ENCODE data around the gene CD2. TPM values are rescaled to one million over a fixed set of nuclear protein-coding genes. Genes with fewer than 3 reads are reported as not detected.
A peak's percentile ranks its signal among the peaks of the same experiment; 100 is the strongest.

The CD2 gene
- total RNA-seq, 1 donor from 2014 or later, result 8.3 TPM

- no peaks in the 10 kb centered on the region for H3K36me3 ChIP-seq
- H3K27me3 ChIP-seq, result no peaks in the 10 kb centered on the region
- no peaks in the 10 kb centered on the region for H3K4me1 ChIP-seq
- TF ChIP-seq POLR2AphosphoS5 (IDR thresholded peaks at IDR 0.05; ENCODE audit: insufficient read depth in 1 of 2, low read depth in 1 of 2) (no peak), POLR2A (IDR thresholded peaks at IDR 0.05) (no peak)
- TF ChIP-seq, protein P1, sequence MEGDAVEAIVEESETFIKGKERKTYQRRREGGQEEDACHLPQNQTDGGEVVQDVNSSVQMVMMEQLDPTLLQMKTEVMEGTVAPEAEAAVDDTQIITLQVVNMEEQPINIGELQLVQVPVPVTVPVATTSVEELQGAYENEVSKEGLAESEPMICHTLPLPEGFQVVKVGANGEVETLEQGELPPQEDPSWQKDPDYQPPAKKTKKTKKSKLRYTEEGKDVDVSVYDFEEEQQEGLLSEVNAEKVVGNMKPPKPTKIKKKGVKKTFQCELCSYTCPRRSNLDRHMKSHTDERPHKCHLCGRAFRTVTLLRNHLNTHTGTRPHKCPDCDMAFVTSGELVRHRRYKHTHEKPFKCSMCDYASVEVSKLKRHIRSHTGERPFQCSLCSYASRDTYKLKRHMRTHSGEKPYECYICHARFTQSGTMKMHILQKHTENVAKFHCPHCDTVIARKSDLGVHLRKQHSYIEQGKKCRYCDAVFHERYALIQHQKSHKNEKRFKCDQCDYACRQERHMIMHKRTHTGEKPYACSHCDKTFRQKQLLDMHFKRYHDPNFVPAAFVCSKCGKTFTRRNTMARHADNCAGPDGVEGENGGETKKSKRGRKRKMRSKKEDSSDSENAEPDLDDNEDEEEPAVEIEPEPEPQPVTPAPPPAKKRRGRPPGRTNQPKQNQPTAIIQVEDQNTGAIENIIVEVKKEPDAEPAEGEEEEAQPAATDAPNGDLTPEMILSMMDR (IDR thresholded peaks at IDR 0.05), result no peak
- H3K4me3 ChIP-seq, result no peak overlapping the region
- H3K27ac ChIP-seq, result peak overlapping the region; percentile 16
- intact Hi-C loops (cut with DNase I), result no loop called here
- no peaks in the 10 kb centered on the region for H3K9me3 ChIP-seq
- DNase-seq (ENCODE audit: extremely low spot score in 2 of 2), result no peak
Observed at GRCh38 chr1:116737855-116738321, 16.3 kb upstream of the CD2 start.

DNA sequence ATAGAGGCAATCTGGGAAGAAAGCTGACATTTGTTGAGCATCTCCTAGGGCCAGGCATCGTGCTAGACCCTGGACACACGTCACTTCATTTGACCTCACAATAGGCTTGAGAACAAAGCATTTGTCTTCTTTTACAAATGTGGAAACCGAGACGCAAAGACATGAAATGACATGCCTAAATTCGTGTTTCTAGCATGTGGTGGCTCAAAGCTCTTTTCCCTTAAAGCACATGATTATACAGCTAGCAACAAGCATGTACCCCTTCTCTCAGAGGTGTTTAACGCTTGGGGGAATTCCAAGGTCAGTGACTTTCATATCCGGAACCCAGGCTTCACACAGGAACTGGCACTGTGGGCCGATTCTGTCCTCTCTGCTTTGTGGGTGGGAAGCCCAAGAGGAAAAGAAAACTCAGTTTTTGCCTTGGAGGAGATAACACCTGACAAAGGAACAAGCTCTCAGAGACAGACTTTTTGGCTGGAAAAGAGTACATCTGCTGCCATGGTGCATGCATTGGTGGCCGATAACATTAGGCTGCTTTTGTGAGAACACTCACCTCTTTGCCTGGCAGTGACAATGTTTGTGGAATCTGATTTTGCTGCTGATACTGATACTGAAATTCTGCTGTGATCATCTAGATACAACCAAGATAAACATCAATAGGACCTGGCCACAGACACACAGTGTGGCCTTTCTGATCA, 15.4 kb upstream of the CD2 start:
- H3K4me3 ChIP-seq, result no peak overlapping the region
- H3K36me3 ChIP-seq, result no peaks in the 10 kb centered on the region
- peak overlapping the region; percentile 16 for H3K27ac ChIP-seq
- H3K9me3 ChIP-seq, result peaks cover under 1% of the 10 kb centered on the region
- no peaks in the 10 kb centered on the region for H3K4me1 ChIP-seq
- TF ChIP-seq, protein P1 (IDR thresholded peaks at IDR 0.05), result no peak
- TF ChIP-seq POLR2A (IDR thresholded peaks at IDR 0.05) (no peak), POLR2AphosphoS5 (IDR thresholded peaks at IDR 0.05; ENCODE audit: insufficient read depth in 1 of 2, low read depth in 1 of 2) (no peak)
- intact Hi-C loops (cut with DNase I), result no loop called here
- no peaks in the 10 kb centered on the region for H3K27me3 ChIP-seq
- no peak for DNase-seq (ENCODE audit: extremely low spot score in 2 of 2)

GRCh38 chr1:116739371-116740012, 14.7 kb upstream of the CD2 start:
- no peak for TF ChIP-seq POLR2A (IDR thresholded peaks at IDR 0.05)
- TF ChIP-seq POLR2AphosphoS5 (IDR thresholded peaks at IDR 0.05; ENCODE audit: insufficient read depth in 1 of 2, low read depth in 1 of 2), result no peak
- TF ChIP-seq, protein P1 (IDR thresholded peaks at IDR 0.05), result no peak
- no peak for DNase-seq (ENCODE audit: extremely low spot score in 2 of 2)
- Histone ChIP-seq H3K36me3 (no peaks in the 10 kb centered on the region), H3K4me3 (no peak overlapping the region), H3K4me1 (no peaks in the 10 kb centered on the region), H3K27ac (no peak overlapping the region), H3K27me3 (no peaks in the 10 kb centered on the region), H3K9me3 (peaks cover 8% of the 10 kb centered on the region)
- intact Hi-C loops (cut with DNase I), result loop anchor here (10.0 kb wide), 1 partner anchor 305 kb away; no protein-coding TSS in a partner anchor

- Histone ChIP-seq H3K36me3 (no peaks in the 10 kb centered on the region), H3K9me3 (peaks cover 12% of the 10 kb centered on the region), H3K4me1 (no peaks in the 10 kb centered on the region), H3K27me3 (no peaks in the 10 kb centered on the region), H3K27ac (no peak overlapping the region), H3K4me3 (no peak overlapping the region)
- intact Hi-C loops (cut with DNase I), result loop anchor here (10.0 kb wide), 1 partner anchor 305 kb away; no protein-coding TSS in a partner anchor
- TF ChIP-seq POLR2AphosphoS5 (IDR thresholded peaks at IDR 0.05; ENCODE audit: insufficient read depth in 1 of 2, low read depth in 1 of 2) (no peak), POLR2A (IDR thresholded peaks at IDR 0.05) (no peak)
- TF ChIP-seq, protein P1 (IDR thresholded peaks at IDR 0.05), result no peak
- DNase-seq (ENCODE audit: extremely low spot score in 2 of 2), result no peak
Observed at GRCh38 chr1:116740296-116740695, 13.9 kb upstream of the CD2 start.

DNA sequence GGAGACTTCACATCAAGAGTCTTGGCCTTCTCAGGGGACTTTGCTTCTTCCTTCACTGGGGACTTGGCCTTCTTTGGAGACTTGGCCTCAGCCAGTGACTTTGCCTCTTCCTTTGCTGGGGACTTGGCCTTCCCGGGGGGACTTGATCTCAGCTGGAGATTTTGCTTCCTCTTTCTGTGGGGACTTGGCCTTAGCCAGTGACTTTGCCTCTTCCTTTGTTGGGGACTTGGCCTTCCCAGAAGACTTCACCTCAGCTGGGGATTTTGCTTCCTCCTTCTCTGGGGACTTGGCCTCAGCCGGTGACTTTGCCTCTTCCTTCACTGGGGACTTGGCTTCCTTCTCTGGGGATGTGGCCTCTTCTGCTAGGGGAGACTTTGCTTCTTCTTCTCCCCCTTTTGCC, 13.5 kb upstream of the CD2 start:
- Histone ChIP-seq H3K9me3 (peaks cover 12% of the 10 kb centered on the region), H3K4me1 (no peaks in the 10 kb centered on the region), H3K36me3 (no peaks in the 10 kb centered on the region), H3K27me3 (no peaks in the 10 kb centered on the region), H3K4me3 (no peak overlapping the region), H3K27ac (no peak overlapping the region)
- intact Hi-C loops (cut with DNase I), result loop anchor here (10.0 kb wide), 1 partner anchor 304 kb away; no protein-coding TSS in a partner anchor
- no peak for DNase-seq (ENCODE audit: extremely low spot score in 2 of 2)
- TF ChIP-seq POLR2A (IDR thresholded peaks at IDR 0.05), result no peak
- no peak for TF ChIP-seq POLR2AphosphoS5 (IDR thresholded peaks at IDR 0.05; ENCODE audit: insufficient read depth in 1 of 2, low read depth in 1 of 2)
- TF ChIP-seq, protein P1 (IDR thresholded peaks at IDR 0.05), result no peak
